Activated naive CD4-positive, alpha-beta T cell treated with anti-CD3 and anti-CD28 coated beads, Interleukin-2, amount 50 U/mL, for 72 hours (primary cell): ENCODE measurements around the gene AGFG2. TPM values are rescaled to one million over a fixed set of nuclear protein-coding genes. Genes with fewer than 3 reads are reported as not detected.

Experiments used
- ATAC-seq, 2 donors: fragments of 150-1000 bp; cut with Tn5 transposase; 2 replicates each; pipeline ENCODE4 v1.10.0; 2021; ENCODE audit warnings: mild to moderate bottlenecking in 2 of 2, moderate library complexity in 2 of 2
- DNase-seq, 2 donors: peaks; one replicate each; pipeline ENCODE4 v3.0.0; 2021 to 2022; ENCODE audit warnings: low spot score in 2 of 2
- H3K27ac Mint-ChIP-seq, 2 donors: one replicate each; pipeline ENCODE4 v1.8.0; 2022; ENCODE audit warnings: mild to moderate bottlenecking in 2 of 2, mixed read lengths in 2 of 2
- H3K36me3 Mint-ChIP-seq, 2 donors: one replicate each; pipeline ENCODE4 v1.8.0; 2022; ENCODE audit warnings: mixed read lengths in 2 of 2
- H3K9me3 Mint-ChIP-seq, 2 donors: one replicate each; pipeline ENCODE4 v1.8.0; 2022; ENCODE audit warnings: mixed read lengths in 2 of 2
- total RNA-seq, 2 donors: library from RNA; stranded (reverse); gene quantifications; one replicate each; pipeline ENCODE4 v1.2.3, GENCODE V29; 2022

The AGFG2 gene
- total RNA-seq, 2 donors from 2014 or later = 47.3 to 59.9 TPM

DNA sequence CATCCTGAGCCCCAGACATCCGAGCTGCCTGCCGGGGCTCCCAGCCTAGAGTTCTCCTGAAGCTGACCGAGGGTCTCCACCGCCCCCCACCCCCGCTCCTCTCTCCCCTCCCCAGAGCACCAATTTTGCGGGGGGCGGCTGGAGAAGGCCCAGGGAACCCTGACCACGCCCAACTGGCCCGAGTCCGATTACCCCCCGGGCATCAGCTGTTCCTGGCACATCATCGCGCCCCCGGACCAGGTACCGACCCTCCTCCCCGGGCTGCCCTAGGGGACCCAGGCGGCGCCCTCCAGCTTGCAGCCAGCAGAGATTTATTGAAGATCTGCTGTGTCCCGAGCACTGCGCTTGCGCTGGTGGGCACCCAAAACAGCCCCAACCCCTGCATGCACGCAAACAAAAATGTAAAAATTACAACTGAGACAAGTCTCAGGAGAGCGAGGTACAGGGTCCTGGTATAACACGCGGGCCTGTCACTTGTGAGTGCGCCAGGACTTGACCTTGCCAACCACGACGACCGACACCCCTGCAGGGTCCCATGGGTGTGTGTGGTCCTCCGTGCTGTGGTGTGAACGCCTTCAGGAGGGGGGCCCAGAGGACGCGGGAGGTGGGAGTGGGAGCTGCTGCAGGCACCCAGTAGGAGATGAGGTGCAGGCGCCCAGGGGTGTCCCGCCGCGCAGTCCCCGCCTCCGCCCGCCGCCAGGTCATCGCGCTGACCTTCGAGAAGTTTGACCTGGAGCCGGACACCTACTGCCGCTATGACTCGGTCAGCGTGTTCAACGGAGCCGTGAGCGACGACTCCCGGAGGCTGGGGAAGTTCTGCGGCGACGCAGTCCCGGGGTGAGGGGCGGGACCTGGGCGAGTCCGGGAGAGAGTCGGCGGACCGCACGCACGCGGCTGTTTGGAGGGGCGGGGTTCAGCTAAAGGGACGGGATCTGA is 66.2 kb downstream of the AGFG2 start:
- Mint-ChIP-seq H3K27ac (peak overlapping the region in 1 of 2 donors; percentile 73), H3K9me3 (no peaks in the 10 kb centered on the region), H3K36me3 (no peaks in the 10 kb centered on the region)
- DNase-seq = peak in 1 of 2 donors; percentile 53
- peak; percentile 28 to 44 for ATAC-seq

DNA sequence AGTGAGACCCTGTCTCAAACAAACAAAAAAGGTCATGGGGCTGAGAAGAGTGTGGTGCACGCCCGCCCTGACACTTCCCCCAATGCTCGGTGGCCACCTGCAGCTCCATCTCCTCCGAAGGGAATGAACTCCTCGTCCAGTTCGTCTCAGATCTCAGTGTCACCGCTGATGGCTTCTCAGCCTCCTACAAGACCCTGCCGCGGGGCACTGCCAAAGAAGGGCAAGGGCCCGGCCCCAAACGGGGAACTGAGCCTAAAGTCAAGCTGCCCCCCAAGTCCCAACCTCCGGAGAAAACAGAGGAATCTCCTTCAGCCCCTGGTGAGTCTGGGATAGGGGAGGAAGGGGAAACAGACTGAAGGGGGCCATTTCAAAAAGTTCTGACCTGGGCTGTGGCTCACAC is 67.3 kb downstream of the AGFG2 start:
- DNase-seq (no peak), ATAC-seq (no peak)
- no peaks in the 10 kb centered on the region for H3K36me3 Mint-ChIP-seq
- no peak overlapping the region for H3K27ac Mint-ChIP-seq
- H3K9me3 Mint-ChIP-seq = no peaks in the 10 kb centered on the region

DNA sequence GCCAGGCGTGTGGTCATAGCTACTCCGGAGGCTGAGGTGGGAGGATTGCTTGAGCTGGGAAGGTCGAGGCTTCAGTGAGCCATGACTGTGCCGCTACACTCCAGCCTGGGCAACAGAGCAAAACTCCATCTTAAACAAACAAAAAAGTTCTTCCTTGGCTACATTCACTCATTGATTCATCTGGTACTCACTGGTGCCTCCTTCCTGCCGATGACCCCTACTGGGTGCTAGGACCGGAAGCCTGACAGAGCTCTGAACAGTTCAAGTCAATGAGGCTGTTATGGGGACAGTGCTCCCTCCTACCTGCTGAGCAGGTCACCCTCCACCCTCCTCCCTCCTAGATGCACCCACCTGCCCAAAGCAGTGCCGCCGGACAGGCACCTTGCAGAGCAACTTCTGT is 68.1 kb downstream of the AGFG2 start:
- no peak for DNase-seq

GRCh38 chr7:100609958-100610357 is 71.0 kb downstream of the AGFG2 start:
- no peak for ATAC-seq
- Mint-ChIP-seq H3K36me3 (no peaks in the 10 kb centered on the region), H3K27ac (peak overlapping the region in 1 of 2 donors; percentile 16)

More for the DNA sequence above, 68.1 kb downstream of the AGFG2 start:
- Mint-ChIP-seq H3K9me3 (no peaks in the 10 kb centered on the region), H3K27ac (no peak overlapping the region), H3K36me3 (no peaks in the 10 kb centered on the region)
- ATAC-seq = no peak

GRCh38 chr7:100611983-100612729 is 73.2 kb downstream of the AGFG2 start, which contains the start of gene MOSPD3:
TSS of gene MOSPD3 (plus strand) at chr7:100612540. CDS start at chr7:100612792, 252 bp downstream.
- Mint-ChIP-seq H3K9me3 (no peaks in the 10 kb centered on the region), H3K36me3 (no peaks in the 10 kb centered on the region), H3K27ac (peak within 1 kb of the TSS; percentile 92 to 99)
- ATAC-seq = peak; percentile 93 to 94
- DNase-seq = peak; percentile 98 to 99

More at GRCh38 chr7:100609958-100610357, 71.0 kb downstream of the AGFG2 start:
- DNase-seq = no peak
- no peaks in the 10 kb centered on the region for H3K9me3 Mint-ChIP-seq

DNA sequence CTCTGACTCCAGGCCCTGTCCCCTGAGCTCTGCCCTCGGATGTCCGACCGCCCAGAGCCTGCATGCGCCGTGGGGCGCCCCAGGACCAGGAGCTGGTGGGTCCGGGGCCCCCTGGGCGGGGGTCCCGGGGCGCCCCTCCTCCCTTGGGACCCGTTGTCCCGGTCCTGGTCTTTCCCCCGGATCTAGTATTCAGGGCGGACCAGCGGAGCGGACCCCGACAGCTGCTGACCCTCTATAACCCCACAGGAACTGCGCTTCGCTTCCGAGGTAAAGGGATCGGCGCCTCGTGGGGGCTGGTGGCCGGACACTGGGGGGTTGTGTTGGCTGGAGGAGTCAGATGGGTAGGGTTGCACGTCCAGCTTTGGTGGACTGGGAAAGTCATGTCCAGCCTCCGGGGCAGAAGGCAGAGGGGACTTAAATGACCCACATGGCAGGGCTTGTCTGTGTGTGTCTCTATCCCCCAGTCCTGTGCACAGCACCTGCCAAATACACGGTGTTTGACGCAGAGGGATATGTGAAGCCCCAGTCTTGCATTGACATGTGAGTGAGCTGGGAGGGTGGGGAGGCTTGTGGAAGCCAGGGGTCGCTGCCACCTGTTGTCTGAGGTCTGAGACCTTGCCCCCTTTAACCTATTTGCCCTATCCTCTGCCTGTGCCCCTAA is 73.9 kb downstream of the AGFG2 start:
- Mint-ChIP-seq H3K36me3 (no peaks in the 10 kb centered on the region), H3K27ac (peak overlapping the region in 1 of 2 donors; percentile 92), H3K9me3 (no peaks in the 10 kb centered on the region)
- ATAC-seq = peak; percentile 1 to 2
- no peak for DNase-seq

- Mint-ChIP-seq H3K27ac (peak overlapping the region in 1 of 2 donors; percentile 10), H3K9me3 (no peaks in the 10 kb centered on the region), H3K36me3 (no peaks in the 10 kb centered on the region)
- no peak for ATAC-seq
- no peak for DNase-seq
These were observed 74.6 kb downstream of the AGFG2 start for GRCh38 chr7:100613412-100614175.

GRCh38 chr7:100614308-100614861 is 75.4 kb downstream of the AGFG2 start:
- peak overlapping the region in 1 of 2 donors; percentile 10 for H3K27ac Mint-ChIP-seq
- H3K9me3 Mint-ChIP-seq = no peaks in the 10 kb centered on the region
- no peak for DNase-seq
- no peak for ATAC-seq
- H3K36me3 Mint-ChIP-seq = no peaks in the 10 kb centered on the region

Other genes starting within 250 kb of the AGFG2 start
- gene SPDYE3, start 231.5 kb upstream of the AGFG2 start, total RNA-seq = not detected
- gene PILRB, start 181.1 kb upstream of the AGFG2 start, total RNA-seq = 100 to 1,000 TPM in 1 of 2 donors, 10 to 100 TPM in 1; 41.0 to 103 TPM
- 10 to 100 TPM in 1 of 2 donors, under 1 TPM in 1; 0.84 to 11.5 TPM for gene PILRA, start 165.7 kb upstream of the AGFG2 start, total RNA-seq
- gene ZCWPW1, start 110.5 kb upstream of the AGFG2 start, total RNA-seq = 1 to 10 TPM; 3.4 to 5.6 TPM
- 10 to 100 TPM; 53.0 to 83.5 TPM for gene MEPCE, start 109.4 kb upstream of the AGFG2 start, total RNA-seq
- gene PPP1R35, start 102.7 kb upstream of the AGFG2 start, total RNA-seq = 10 to 100 TPM; 38.7 to 52.5 TPM
- gene SPACDR, start 74.9 kb upstream of the AGFG2 start, total RNA-seq = 1 to 10 TPM; 7.7 to 9.9 TPM
- 10 to 100 TPM; 96.2 to 99.9 TPM for gene TSC22D4, start 60.0 kb upstream of the AGFG2 start, total RNA-seq
- 1 to 10 TPM in 1 of 2 donors, under 1 TPM in 1; 0.89 to 1.0 TPM for gene NYAP1, start 55.3 kb upstream of the AGFG2 start, total RNA-seq
- gene SAP25, start 34.7 kb downstream of the AGFG2 start, total RNA-seq = 10 to 100 TPM; 10.6 to 26.0 TPM
- gene LRCH4, start 46.9 kb downstream of the AGFG2 start, total RNA-seq = 100 to 1,000 TPM in 1 of 2 donors, 10 to 100 TPM in 1; 76.2 to 178 TPM
- 1 to 10 TPM; 1.9 to 4.0 TPM for gene FBXO24, start 47.1 kb downstream of the AGFG2 start, total RNA-seq
- 10 to 100 TPM; 14.8 to 19.6 TPM for gene PCOLCE, start 63.2 kb downstream of the AGFG2 start, total RNA-seq
- gene MOSPD3, start 73.3 kb downstream of the AGFG2 start, total RNA-seq = 10 to 100 TPM; 20.7 to 28.0 TPM
- gene TFR2, start 102.3 kb downstream of the AGFG2 start, total RNA-seq = 10 to 100 TPM; 13.1 to 19.1 TPM
- gene ACTL6B, start 117.2 kb downstream of the AGFG2 start, total RNA-seq = not detected
- 100 to 1,000 TPM; 213 to 239 TPM for gene GNB2, start 134.5 kb downstream of the AGFG2 start, total RNA-seq
- gene GIGYF1, start 155.0 kb downstream of the AGFG2 start, total RNA-seq = 10 to 100 TPM; 47.2 to 58.4 TPM
- gene POP7, start 166.9 kb downstream of the AGFG2 start, total RNA-seq = 10 to 100 TPM; 37.3 to 47.5 TPM
- not detected for gene EPO, start 181.3 kb downstream of the AGFG2 start, total RNA-seq
- not detected for gene ZAN, start 194.4 kb downstream of the AGFG2 start, total RNA-seq